GM12878 (cell line): ENCODE measurements around the gene NEURL3. TPM values are rescaled to one million over a fixed set of nuclear protein-coding genes. Genes with fewer than 3 reads are reported as not detected.

ENCODE experiments used
- BACH1 ChIP-seq: fragments of 450-650 bp; IDR thresholded peaks from 2 replicates; pipeline ENCODE4 v1.6.1; 2017; ENCODE audit warnings: mild to moderate bottlenecking, borderline replicate concordance
- CHD2 ChIP-seq: IDR thresholded peaks from 2 replicates; pipeline ENCODE4 v1.6.1; 2011; ENCODE audit warnings: low read depth, low read length, improper control_type of control experiment, borderline replicate concordance
- CREM ChIP-seq: IDR thresholded peaks from 2 replicates; pipeline ENCODE4 v1.6.1; 2014; ENCODE audit warnings: antibody characterized with exemption, low read depth
- EED ChIP-seq: sonication (generic); IDR thresholded peaks from 2 replicates; pipeline ENCODE4 v1.6.1; 2016; ENCODE audit warnings: antibody characterized with exemption, low read depth
- JUNB ChIP-seq: IDR thresholded peaks from 2 replicates; pipeline ENCODE4 v1.6.1; 2016; ENCODE audit warnings: antibody characterized with exemption, mild to moderate bottlenecking
- NR2C1 ChIP-seq: fragments of 450-650 bp; IDR thresholded peaks from 2 replicates; pipeline ENCODE4 v1.6.1; 2017; ENCODE audit warnings: antibody characterized with exemption, mild to moderate bottlenecking, moderate library complexity
- RELB ChIP-seq: fragments of 450-650 bp; IDR thresholded peaks from 2 replicates; pipeline ENCODE4 v1.6.1; 2017; ENCODE audit warnings: low read depth, mild to moderate bottlenecking, moderate library complexity
- RUNX3 ChIP-seq: IDR thresholded peaks from 2 replicates; pipeline ENCODE4 v1.6.1; 2012; ENCODE audit warnings: low read length, inconsistent platforms
- SMC3 ChIP-seq: IDR thresholded peaks from 2 replicates; pipeline ENCODE4 v1.6.1; 2011; ENCODE audit warnings: low read length, improper control_type of control experiment, borderline replicate concordance
- SP1 ChIP-seq: IDR thresholded peaks from one replicate; pipeline ENCODE4 v1.6.1; 2011; ENCODE audit warnings: low read depth, low read length
- STAT1 ChIP-seq: fragments of 450-650 bp; conservative IDR thresholded peaks from 2 replicates; pipeline ENCODE4 v1.6.1; 2014; ENCODE audit warnings: antibody characterized with exemption, mild to moderate bottlenecking
- TCF3 ChIP-seq: IDR thresholded peaks from 2 replicates; pipeline ENCODE4 v1.6.1; 2012; ENCODE audit warnings: low read depth, mild to moderate bottlenecking, low read length, borderline replicate concordance; ENCODE audit not compliant: insufficient read depth
- USF2 ChIP-seq: IDR thresholded peaks from 2 replicates; pipeline ENCODE4 v1.6.1; 2011; ENCODE audit warnings: low read depth, low read length, improper control_type of control experiment, borderline replicate concordance
- ZBTB11 ChIP-seq: fragments of 450-650 bp; formaldehyde crosslinking; IDR thresholded peaks from 2 replicates; pipeline ENCODE4 v1.5.0; 2022; ENCODE audit warnings: mild to moderate bottlenecking, missing genetic modification characterization
- ZBTB4 ChIP-seq: fragments of 450-650 bp; formaldehyde crosslinking; IDR thresholded peaks from 2 replicates; pipeline ENCODE4 v1.4.0; 2022; ENCODE audit warnings: mild to moderate bottlenecking, moderate library complexity
- ZNF24 ChIP-seq: fragments of 450-650 bp; IDR thresholded peaks from 2 replicates; pipeline ENCODE4 v1.6.1; 2017; ENCODE audit warnings: antibody characterized with exemption, mild to moderate bottlenecking
- polyA plus RNA-seq, 11 experiments: library from polyadenylated mRNA; depleted of rRNA in 4 of 11; unstranded in 6 of 11; stranded (reverse) in 5 of 11; fragments of >200 nt; fragmentation: Nextera tagmentation in 4 of 11; fragmentation: Illumina TruSeq in 1 of 11; extraction: Ambion mirVana in 4 of 11; extraction: Trizol in 1 of 11; gene quantifications; 1 replicate in 1 of 11; 2 replicates in 10 of 11; pipeline versions ENCODE4 v1.2.1 to v1.2.3, GENCODE V29; 2011 to 2016; ENCODE audit warnings: inconsistent platforms in 2 of 11, missing spikeins in 2 of 11, low read depth in 1 of 11
- total RNA-seq, 4 experiments: library from RNA; depleted of rRNA in 3 of 4; stranded (reverse); fragments of >200 nt in 3 of 4; fragmentation: Illumina TruSeq in 1 of 4; extraction: Trizol in 1 of 4; gene quantifications; 2 replicates each; pipeline versions ENCODE4 v1.2.1 to v1.2.3, GENCODE V29; 2013 to 2021

The NEURL3 gene
- total and polyA plus RNA-seq, 10 of the 15 experiments (the other 5 are each of a cell fraction or from before 2014, with no cell fraction given): 0.03 to 6.3 (median 0.47) TPM

GRCh38 chr2:96491860-96492497, 13.2 kb downstream of the NEURL3 start (continued):
- TF ChIP-seq USF2: no peak
- TF ChIP-seq ZBTB11 (CRISPR knock-in tag): no peak
- TF ChIP-seq EED: no peak
- no peak for TF ChIP-seq CREM
- no peak for TF ChIP-seq CHD2
- no peak for TF ChIP-seq ZBTB4 (CRISPR knock-in tag)
- no peak for TF ChIP-seq TCF3
- no peak for TF ChIP-seq NR2C1
- TF ChIP-seq SMC3: no peak
- TF ChIP-seq SP1: no peak
- TF ChIP-seq RUNX3: peak; percentile 24; the same call in 1 of the 2 replicates
- TF ChIP-seq JUNB: peak; percentile 83
- no peak for TF ChIP-seq BACH1
- TF ChIP-seq RELB: 0 out of 2 replicates have a peak, but pooled peaks have one; percentile 30
- no peak for TF ChIP-seq ZNF24
- TF ChIP-seq STAT1: no peak
